Measurements from ENCODE around the gene NFYC.

The NFYC gene

GRCh38 chr1:40783001-40783905 lies 91.7 kb downstream of the NFYC start, which contains the start of gene KCNQ4:
TSS of gene KCNQ4 (plus strand) at chr1:40783787. CDS start at chr1:40784094, 307 bp downstream.
- DNase-seq (ENCODE audit: low read depth): no peak

GRCh38 chr1:40784141-40784770 lies 92.8 kb downstream of the NFYC start:
- DNase-seq (ENCODE audit: low read depth): no peak

GRCh38 chr1:40784771-40785151 lies 93.3 kb downstream of the NFYC start:
- no peak for DNase-seq (ENCODE audit: low read depth)

- no peak for DNase-seq (ENCODE audit: low read depth)
Observed at GRCh38 chr1:40785446-40785845, 93.9 kb downstream of the NFYC start.

GRCh38 chr1:40786171-40786994 lies 94.9 kb downstream of the NFYC start:
- DNase-seq (ENCODE audit: low read depth): no peak

GRCh38 chr1:40786995-40787705 lies 95.6 kb downstream of the NFYC start:
- DNase-seq (ENCODE audit: low read depth): no peak

- no peak for DNase-seq (ENCODE audit: low read depth)
Observed at GRCh38 chr1:40787737-40788560, 96.4 kb downstream of the NFYC start.

GRCh38 chr1:40788561-40789341 lies 97.2 kb downstream of the NFYC start:
- DNase-seq (ENCODE audit: low read depth): no peak

GRCh38 chr1:40789342-40789598 lies 97.8 kb downstream of the NFYC start:
- DNase-seq (ENCODE audit: low read depth): no peak

- no peak for DNase-seq (ENCODE audit: low read depth)
Observed at GRCh38 chr1:40789661-40790430, 98.3 kb downstream of the NFYC start.

- no peak for DNase-seq (ENCODE audit: low read depth)
Observed at GRCh38 chr1:40792036-40792435, 100.5 kb downstream of the NFYC start.

- no peak for DNase-seq (ENCODE audit: low read depth)
Observed at GRCh38 chr1:40793617-40794016, 102.1 kb downstream of the NFYC start.

GRCh38 chr1:40794048-40794447 lies 102.5 kb downstream of the NFYC start:
- no peak for DNase-seq (ENCODE audit: low read depth)

GRCh38 chr1:40794974-40795715 lies 103.6 kb downstream of the NFYC start:
- no peak for DNase-seq (ENCODE audit: low read depth)

GRCh38 chr1:40795811-40796586 lies 104.5 kb downstream of the NFYC start:
- DNase-seq (ENCODE audit: low read depth): no peak

GRCh38 chr1:40796939-40797667 lies 105.6 kb downstream of the NFYC start:
- no peak for DNase-seq (ENCODE audit: low read depth)

- no peak for DNase-seq (ENCODE audit: low read depth)
Observed at GRCh38 chr1:40797668-40798010, 106.1 kb downstream of the NFYC start.
